K562 (cell line): ENCODE measurements around the gene NISCH.

ENCODE experiments used
- BRCA1 ChIP-seq, 2 experiments: fragments of 450-650 bp in 1 of 2; sonication (generic) in 1 of 2; formaldehyde crosslinking in 1 of 2; IDR thresholded peaks; 2 replicates each; pipeline versions ENCODE4 v1.5.0 to v1.6.1; 2017 to 2020; ENCODE audit warnings: mild to moderate bottlenecking in 1 of 2, missing genetic modification reagents in 1 of 2
- CBFB ChIP-seq: sonication (generic); formaldehyde crosslinking; IDR thresholded peaks from 2 replicates; pipeline ENCODE4 v1.4.0; 2020; ENCODE audit warnings: mild to moderate bottlenecking, missing genetic modification reagents
- CTCF ChIP-seq, 3 experiments: IDR thresholded peaks in 2 of 3; conservative IDR thresholded peaks in 1 of 3; 2 replicates each; pipeline ENCODE4 v1.5.1; 2011 to 2012; ENCODE audit warnings: low read length in 3 of 3, mild to moderate bottlenecking in 3 of 3, control low read depth in 2 of 3, improper control_type of control experiment in 1 of 3, inconsistent platforms in 1 of 3, low read depth in 1 of 3, mixed read lengths in 1 of 3, moderate library complexity in 1 of 3; ENCODE audit not compliant: insufficient read depth in 2 of 3
- GABPA ChIP-seq: fragments of 200-800 bp; sonication (Bioruptor generic); conservative IDR thresholded peaks from 2 replicates; pipeline ENCODE4 v1.6.1; 2016; ENCODE audit warnings: low read depth, missing genetic modification characterization, missing compliant biosample characterization
- HNRNPH1 ChIP-seq: fragments of 200-400 bp; formaldehyde crosslinking; optimal IDR thresholded peaks from 2 replicates; pipeline ENCODE3; 2017; ENCODE audit warnings: low read depth, mild to moderate bottlenecking, low read length, moderate library complexity
- KDM5B ChIP-seq: fragments of 200-600 bp; sonication (generic); IDR thresholded peaks from 2 replicates; pipeline ENCODE4 v1.6.1; 2012; ENCODE audit warnings: low read depth, mild to moderate bottlenecking, moderate library complexity, low read length, control low read depth, inconsistent platforms; ENCODE audit not compliant: insufficient replicate concordance
- MXI1 ChIP-seq: IDR thresholded peaks from 2 replicates; pipeline ENCODE4 v1.6.1; 2011; ENCODE audit warnings: low read depth, mild to moderate bottlenecking, improper control_type of control experiment, low read length
- POLR2A ChIP-seq: fragments of 450-650 bp; conservative IDR thresholded peaks from 2 replicates; pipeline ENCODE4 v1.6.1; 2016
- POLR2AphosphoS5 ChIP-seq: IDR thresholded peaks from 2 replicates; pipeline ENCODE4 v1.6.1; 2011; ENCODE audit warnings: mild to moderate bottlenecking, low read depth, low read length, moderate library complexity; ENCODE audit not compliant: control insufficient read depth, insufficient read depth
- SPI1 ChIP-seq: IDR thresholded peaks from 2 replicates; pipeline ENCODE4 v1.6.1; 2011; ENCODE audit warnings: low read depth, low read length, control low read depth, borderline replicate concordance
- ZBTB33 ChIP-seq: sonication (generic); formaldehyde crosslinking; IDR thresholded peaks from 2 replicates; pipeline ENCODE4 v1.8.1; 2023; ENCODE audit warnings: mild to moderate bottlenecking, missing genetic modification reagents
- ZFP36 ChIP-seq: fragments of 150-350 bp; IDR thresholded peaks from 2 replicates; pipeline ENCODE4 v1.6.1; 2018; ENCODE audit warnings: low read length, low read depth; ENCODE audit not compliant: partially characterized antibody

- TF ChIP-seq ZFP36 (no peak), HNRNPH1 (no peak), GABPA (no peak), CTCF (IDR thresholded peaks at IDR 0.05 in 2 of 3, conservative IDR thresholded peaks at IDR 0.05 in 1 of 3; ENCODE audit: insufficient read depth in 2 of 3, low read depth in 1 of 3, low read length in 3 of 3) (no peak), MXI1 (no peak), SPI1 (no peak), BRCA1 (IDR thresholded peaks at IDR 0.05) (no peak), BRCA1 (CRISPR knock-in tag; IDR thresholded peaks at IDR 0.05) (no peak), POLR2AphosphoS5 (no peak), KDM5B (no peak), CBFB (CRISPR knock-in tag) (no peak), POLR2A (no peak), ZBTB33 (no peak)
Observed at GRCh38 chr3:52487050-52487787, 31.8 kb downstream of the NISCH start.
